GM12891 (cell line): ENCODE data around the gene HIGD1B.

ENCODE experiments used
- POLR2A ChIP-seq: IDR thresholded peaks from 2 replicates; pipeline ENCODE4 v1.6.1; 2011; ENCODE audit warnings: low read depth, low read length, control low read depth
- POLR2AphosphoS5 ChIP-seq: IDR thresholded peaks from 2 replicates; pipeline ENCODE4 v1.6.1; 2011; ENCODE audit warnings: low read depth, low read length, control low read depth
- TAF1 ChIP-seq: IDR thresholded peaks from 2 replicates; pipeline ENCODE4 v1.6.1; 2011; ENCODE audit warnings: low read depth, low read length, control low read depth

- TF ChIP-seq POLR2AphosphoS5: no peak
- no peak for TF ChIP-seq POLR2A
- TF ChIP-seq TAF1: no peak
Observed at GRCh38 chr17:44877121-44877520, 29.4 kb downstream of the HIGD1B start.
